Activated CD8-positive, alpha-beta T cell treated with anti-CD3 and anti-CD28 coated beads for 36 hours (primary cell): Measurements from ENCODE around the gene MRGPRF. TPM values are rescaled to one million over a fixed set of nuclear protein-coding genes. Genes with fewer than 3 reads are reported as not detected.

ENCODE experiments used
- ATAC-seq: fragments of 200-7000 bp; cut with Tn5 transposase; one replicate; pipeline ENCODE4 v1.10.0; 2021; ENCODE audit warnings: mild to moderate bottlenecking, moderate library complexity
- CTCF ChIA-PET: fragments of 350-600 bp; sonication (Branson Sonifier 250); formaldehyde crosslinking; loops from one replicate; lab custom pipeline; 2021; ENCODE audit warnings: antibody characterized with exemption; lab: Charles Lee
- POLR2A ChIA-PET: fragments of 350-600 bp; sonication (Branson Sonifier 250); formaldehyde crosslinking; loops from one replicate; lab custom pipeline; 2021; ENCODE audit warnings: antibody characterized with exemption; lab: Charles Lee
- DNase-seq: peaks from one replicate; pipeline ENCODE4 v3.0.0-alpha.2; 2020
- H3K27ac Mint-ChIP-seq: one replicate; pipeline ENCODE4 v1.8.0; 2021; ENCODE audit warnings: mild to moderate bottlenecking, mixed read lengths
- H3K27me3 Mint-ChIP-seq: one replicate; pipeline ENCODE4 v1.8.0; 2021; ENCODE audit warnings: mixed read lengths
- H3K36me3 Mint-ChIP-seq: one replicate; pipeline ENCODE4 v1.8.0; 2021; ENCODE audit warnings: low read depth, mixed read lengths
- H3K4me1 Mint-ChIP-seq: one replicate; pipeline ENCODE4 v1.8.0; 2021; ENCODE audit warnings: low read depth, mixed read lengths
- H3K4me3 Mint-ChIP-seq: one replicate; pipeline ENCODE4 v1.8.0; 2021; ENCODE audit warnings: mild to moderate bottlenecking, moderate library complexity, mixed read lengths
- H3K9me3 Mint-ChIP-seq: one replicate; pipeline ENCODE4 v1.8.0; 2021; ENCODE audit warnings: mixed read lengths
- CTCF ChIP-seq: fragments of 200-600 bp; IDR thresholded peaks from one replicate; pipeline ENCODE4 v1.8.0; 2022; ENCODE audit warnings: antibody characterized with exemption, mild to moderate bottlenecking
- intact Hi-C: fragments of 100-400 bp; cut with micrococcal nuclease; formaldehyde crosslinking; loops from one replicate; pipeline ENCODE4 v1.10.0; 2022
- total RNA-seq, 2 experiments: library from RNA; stranded (reverse); gene quantifications; one replicate each; pipeline ENCODE4 v1.2.3, GENCODE V29; 2021

Gene MRGPRF
- total RNA-seq, 2 experiments from 2014 or later, result not detected

GRCh38 chr11:68956547-68957254 lies 56.3 kb downstream of the MRGPRF start:
- no peak for TF ChIP-seq CTCF
- ChIA-PET POLR2A (no interaction called here), CTCF (interaction anchor here (1.3 kb wide), 1 partner anchor 15 kb away, joined by 9 read pairs; no protein-coding TSS in a partner anchor)
- DNase-seq (no peak), ATAC-seq (no peak)
- Mint-ChIP-seq H3K27ac (no peak overlapping the region), H3K4me3 (no peak overlapping the region), H3K27me3 (no peaks in the 10 kb centered on the region), H3K9me3 (no peaks in the 10 kb centered on the region), H3K4me1 (peaks cover 5% of the 10 kb centered on the region), H3K36me3 (no peaks in the 10 kb centered on the region)
- intact Hi-C loops, result no loop called here

DNA sequence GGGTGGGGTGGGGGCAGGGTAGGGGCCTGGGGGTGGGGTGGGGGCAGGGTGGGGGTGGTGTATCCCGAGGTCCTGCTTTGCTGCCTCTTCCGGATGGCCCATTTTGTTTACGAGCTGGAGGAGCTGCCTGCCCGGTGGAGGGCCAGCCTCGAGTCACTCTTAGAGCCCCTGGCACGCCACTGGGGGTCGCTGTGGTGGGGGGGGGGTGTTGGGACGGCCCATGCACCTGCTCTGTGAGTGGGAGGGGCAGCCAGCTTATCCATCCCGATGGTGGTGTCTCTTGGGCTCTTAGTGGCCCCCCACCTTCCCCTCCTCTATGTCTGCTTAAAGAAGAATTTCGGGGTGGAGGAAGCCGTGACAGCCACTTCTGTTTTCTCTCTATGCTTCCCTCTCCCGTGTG lies 56.9 kb downstream of the MRGPRF start:
- peak; percentile 36 for TF ChIP-seq CTCF
- CTCF ChIA-PET, result interaction anchor here (1.3 kb wide), 1 partner anchor 16 kb away, joined by 9 read pairs; no protein-coding TSS in a partner anchor
- Mint-ChIP-seq H3K4me1 (peaks cover 5% of the 10 kb centered on the region), H3K9me3 (no peaks in the 10 kb centered on the region), H3K36me3 (no peaks in the 10 kb centered on the region), H3K27me3 (no peaks in the 10 kb centered on the region), H3K4me3 (no peak overlapping the region), H3K27ac (no peak overlapping the region)
- POLR2A ChIA-PET, result no interaction called here
- intact Hi-C loops, result no loop called here
- DNase-seq (peak; percentile 52), ATAC-seq (peak; percentile 73)

DNA sequence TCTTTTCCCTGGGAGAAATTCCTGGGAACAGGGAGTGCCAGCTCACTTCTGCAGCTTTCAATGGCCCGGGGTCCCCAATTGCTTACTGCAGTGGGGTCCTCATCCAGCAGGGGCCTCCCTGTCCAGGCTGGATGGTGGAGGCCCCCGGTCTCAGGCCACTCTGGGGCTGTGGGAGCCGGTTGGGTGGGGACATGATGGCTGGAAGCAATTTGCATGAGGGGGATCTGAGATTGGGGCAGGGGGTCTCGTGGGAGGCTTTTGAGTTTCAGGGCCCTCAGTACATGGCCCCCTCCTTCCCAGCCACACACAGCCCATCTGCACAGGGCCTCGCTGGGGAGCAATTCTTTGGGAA lies 57.5 kb downstream of the MRGPRF start:
- Mint-ChIP-seq H3K9me3 (no peaks in the 10 kb centered on the region), H3K4me3 (no peak overlapping the region), H3K27ac (no peak overlapping the region), H3K27me3 (no peaks in the 10 kb centered on the region), H3K36me3 (no peaks in the 10 kb centered on the region), H3K4me1 (peaks cover 5% of the 10 kb centered on the region)
- intact Hi-C loops, result no loop called here
- ChIA-PET POLR2A (no interaction called here), CTCF (interaction anchor here (1.3 kb wide), 1 partner anchor 16 kb away, joined by 9 read pairs; no protein-coding TSS in a partner anchor)
- DNase-seq (no peak), ATAC-seq (no peak)
- no peak for TF ChIP-seq CTCF

- ATAC-seq (peak; percentile 20), DNase-seq (no peak)
- no peak overlapping the region for H3K4me3 Mint-ChIP-seq
- CTCF ChIA-PET, result interaction anchor here (1.3 kb wide), 1 partner anchor 17 kb away, joined by 9 read pairs; no protein-coding TSS in a partner anchor
- H3K36me3 Mint-ChIP-seq, result no peaks in the 10 kb centered on the region
- H3K9me3 Mint-ChIP-seq, result no peaks in the 10 kb centered on the region
- TF ChIP-seq CTCF, result no peak
- H3K4me1 Mint-ChIP-seq, result peaks cover 5% of the 10 kb centered on the region
- intact Hi-C loops, result no loop called here
- H3K27me3 Mint-ChIP-seq, result no peaks in the 10 kb centered on the region
- POLR2A ChIA-PET, result no interaction called here
- no peak overlapping the region for H3K27ac Mint-ChIP-seq
These were observed 58.0 kb downstream of the MRGPRF start for GRCh38 chr11:68954836-68955606.

Other genes with a start within 250 kb of the MRGPRF start
- gene CPT1A, start 171.3 kb downstream of the MRGPRF start, total RNA-seq, result 10 to 100 TPM; 17.5 TPM
- gene MRPL21, start 109.4 kb downstream of the MRGPRF start, total RNA-seq, result 100 to 1,000 TPM in 1 of 2 experiments, 10 to 100 TPM in 1; 99.6 to 104 TPM
- 10 to 100 TPM; 21.1 to 24.9 TPM for gene IGHMBP2, start 109.4 kb downstream of the MRGPRF start, total RNA-seq
- not detected for gene MRGPRD, start 32.3 kb downstream of the MRGPRF start, total RNA-seq
- 10 to 100 TPM; 16.0 to 17.0 TPM for gene TPCN2, start 35.7 kb upstream of the MRGPRF start, total RNA-seq
- under 1 TPM; 0.31 to 0.77 TPM for gene SMIM38, start 142.7 kb upstream of the MRGPRF start, total RNA-seq